Spleen (tissue), 11 donors: ENCODE data around the gene ZNF491. TPM values are rescaled to one million over a fixed set of nuclear protein-coding genes. Genes with fewer than 3 reads are reported as not detected.
A peak's percentile ranks its signal among the peaks of the same experiment; 100 is the strongest.
"Not testable (repeated sequence)": the region's sequence is repeated elsewhere in the genome, so short reads cannot be mapped to it uniquely, and the experiment has no call there.

Experiments used
- DNase-seq: peaks from one replicate; pipeline ENCODE4 v3.0.0-alpha.2; 2020
- H3K27ac ChIP-seq, 8 donors: fragments of 200-600 bp; sonication (generic) in 7 of 8; 1 replicate in 4 of 8; 2 replicates in 4 of 8; pipeline versions ENCODE4 v1.5.0 to v1.8.0; 2016 to 2021; ENCODE audit warnings: inconsistent platforms in 4 of 8, mild to moderate bottlenecking in 4 of 8, moderate library complexity in 1 of 8
- H3K27me3 ChIP-seq, 7 donors: fragments of 200-600 bp; sonication (generic) in 6 of 7; replicated peaks in 1 of 7; 1 replicate in 4 of 7; 2 replicates in 3 of 7; pipeline versions ENCODE4 v1.5.0 to v1.8.0; 2016 to 2021; ENCODE audit warnings: inconsistent platforms in 3 of 7, mild to moderate bottlenecking in 1 of 7
- H3K36me3 ChIP-seq, 6 donors: fragments of 200-600 bp; sonication (generic) in 5 of 6; 1 replicate in 4 of 6; 2 replicates in 2 of 6; pipeline versions ENCODE4 v1.5.0 to v1.8.0; 2016 to 2021; ENCODE audit warnings: inconsistent platforms in 2 of 6
- H3K4me1 ChIP-seq, 6 donors: fragments of 200-600 bp; sonication (generic) in 5 of 6; 1 replicate in 3 of 6; 2 replicates in 3 of 6; pipeline versions ENCODE4 v1.5.0 to v1.8.0; 2016 to 2021; ENCODE audit warnings: inconsistent platforms in 3 of 6
- H3K4me3 ChIP-seq, 8 donors: fragments of 200-600 bp; sonication (generic) in 7 of 8; 1 replicate in 4 of 8; 2 replicates in 4 of 8; pipeline versions ENCODE4 v1.5.0 to v1.8.0; 2016 to 2021; ENCODE audit warnings: inconsistent platforms in 4 of 8, mild to moderate bottlenecking in 4 of 8, moderate library complexity in 2 of 8
- H3K9me3 ChIP-seq, 8 donors: fragments of 200-600 bp; sonication (generic) in 7 of 8; 1 replicate in 4 of 8; 2 replicates in 4 of 8; pipeline versions ENCODE4 v1.5.0 to v1.8.0; 2016 to 2021; ENCODE audit warnings: inconsistent platforms in 4 of 8
- CTCF ChIP-seq, 11 experiments: fragments of 200-600 bp in 7 of 11; fragments of 450-650 bp in 4 of 11; sonication (generic) in 4 of 11; IDR thresholded peaks in 8 of 11; conservative IDR thresholded peaks in 3 of 11; 1 replicate in 7 of 11; 2 replicates in 4 of 11; pipeline versions ENCODE4 v1.4.0 to v1.8.0; 2016 to 2021; ENCODE audit warnings: antibody characterized with exemption in 11 of 11, inconsistent platforms in 4 of 11, mild to moderate bottlenecking in 1 of 11
- POLR2A ChIP-seq, 3 donors: fragments of 450-650 bp; IDR thresholded peaks; one replicate each; pipeline ENCODE4 v1.5.1; 2017; ENCODE audit warnings: antibody characterized with exemption in 3 of 3, mild to moderate bottlenecking in 1 of 3
- POLR2AphosphoS5 ChIP-seq, 3 donors: sonication (generic); formaldehyde crosslinking; IDR thresholded peaks; one replicate each; pipeline ENCODE4 v1.5.1; 2017; ENCODE audit warnings: antibody characterized with exemption in 3 of 3
- WGBS, 5 donors: extraction: QIAGEN DNeasy Blood & Tissue Kit in 3 of 5; methylation state at CpG; one replicate each; pipeline versions ENCODE4 v1.1.5 to v1.1.7; 2013 to 2018; 5-methylcytosine and 5-hydroxymethylcytosine counted together
- intact Hi-C: fragments of 100-400 bp; cut with DNase I; formaldehyde crosslinking; loops from one replicate; pipeline ENCODE4 v1.15.0; 2023; ENCODE audit warnings: low total_unique reads
- polyA plus RNA-seq, 3 donors: library from polyadenylated mRNA; stranded (reverse); fragments of 200-250 nt; gene quantifications; one replicate each; pipeline ENCODE4 v1.2.1, GENCODE V29; 2013
- total RNA-seq, 7 donors: library from RNA; depleted of rRNA in 3 of 7; stranded (reverse); fragments of >200 nt in 3 of 7; fragmentation: NEBNext Ultra II Directional in 4 of 7; extraction: Animal tissue kit (Norgen Biotek cat#: 25700) in 4 of 7; gene quantifications; one replicate each; pipeline versions ENCODE4 v1.1.0 to v1.2.1, GENCODE V29; 2016 to 2021
- donor health status: healthy with polysubstance abuse.
- donor health status: DM: no; HTN: no; CAD: no; lungs with moderate emphysema.
- donor health status: DM: no; HTN: no; CAD: no.
- donor health status: Bipolar disorder and iron deficiency.
- donor health status: healthy.
- donor health status: DM: no; HTN: no; CAD: no.
- donor health status: DM: yes; HTN: yes; CAD: no.

Gene ZNF491
- total and polyA plus RNA-seq, 10 donors, result 0.61 to 3.5 (median 2.3) TPM

DNA sequence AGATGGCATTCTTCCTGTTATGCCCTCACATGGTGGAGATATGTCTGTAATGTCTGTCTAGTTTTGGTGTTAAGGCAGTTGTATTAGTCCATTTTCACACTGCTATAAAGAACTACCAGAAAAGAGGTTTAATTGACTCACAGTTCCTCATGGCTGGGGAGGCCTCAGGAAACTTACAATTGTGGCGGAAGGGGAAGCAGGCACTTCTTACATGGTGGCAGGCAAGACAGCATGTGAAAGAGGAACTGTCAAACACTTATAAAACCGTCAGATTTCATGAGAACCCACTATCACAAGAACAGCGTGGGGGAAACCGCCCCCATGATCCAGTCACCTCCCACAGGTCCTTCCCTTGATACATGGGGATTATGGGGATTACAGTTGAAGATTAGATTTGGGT lies 28.3 kb upstream of the ZNF491 start:
- H3K27ac ChIP-seq, result no peak overlapping the region
- H3K36me3 ChIP-seq, result peaks cover 0 to 24% (median 0%) of the 10 kb centered on the region in 6 donors
- no peak overlapping the region for H3K4me3 ChIP-seq
- TF ChIP-seq POLR2AphosphoS5 (IDR thresholded peaks at IDR 0.05), result no peak
- no peak for TF ChIP-seq CTCF (IDR thresholded peaks at IDR 0.05 in 8 of 11, conservative IDR thresholded peaks at IDR 0.05 in 3 of 11)
- no peak for TF ChIP-seq POLR2A (IDR thresholded peaks at IDR 0.05)
- peaks cover 12 to 29% (median 22%) of the 10 kb centered on the region in 6 donors for H3K4me1 ChIP-seq
- DNase-seq, result no peak
- intact Hi-C loops, result no loop called here
- H3K27me3 ChIP-seq, result no peaks in the 10 kb centered on the region
- 82 to 93% (median 88%) methylated on average over 4 of the region's 4 CpGs for WGBS, 5 donors
- peaks cover 9 to 64% (median 61%) of the 10 kb centered on the region in 8 donors for H3K9me3 ChIP-seq

GRCh38 chr19:11771520-11771919 lies 26.8 kb upstream of the ZNF491 start:
- H3K27ac ChIP-seq, intact Hi-C loops, DNase-seq, H3K27me3 ChIP-seq, H3K4me3 ChIP-seq: not testable (repeated sequence)
- peaks cover 6 to 20% (median 16%) of the 10 kb centered on the region in 6 donors for H3K4me1 ChIP-seq
- peaks cover 0 to 37% (median under 1%) of the 10 kb centered on the region in 6 donors for H3K36me3 ChIP-seq
- WGBS, 5 donors, result 77 to 96% (median 80%) methylated on average over 10 to 11 of the region's 11 CpGs
- peaks cover 10 to 79% (median 76%) of the 10 kb centered on the region in 8 donors for H3K9me3 ChIP-seq

GRCh38 chr19:11776669-11777068 lies 21.7 kb upstream of the ZNF491 start:
- H3K9me3 ChIP-seq, result peaks cover 28 to 100% (median 100%) of the 10 kb centered on the region in 8 donors
- H3K27ac ChIP-seq, intact Hi-C loops, H3K4me1 ChIP-seq, H3K4me3 ChIP-seq, H3K27me3 ChIP-seq, DNase-seq: not testable (repeated sequence)
- peaks cover 32 to 76% (median 50%) of the 10 kb centered on the region in 6 donors for H3K36me3 ChIP-seq
- 97 to 98% (median 97%) methylated on average over 11 of the region's 11 CpGs for WGBS, 5 donors

DNA sequence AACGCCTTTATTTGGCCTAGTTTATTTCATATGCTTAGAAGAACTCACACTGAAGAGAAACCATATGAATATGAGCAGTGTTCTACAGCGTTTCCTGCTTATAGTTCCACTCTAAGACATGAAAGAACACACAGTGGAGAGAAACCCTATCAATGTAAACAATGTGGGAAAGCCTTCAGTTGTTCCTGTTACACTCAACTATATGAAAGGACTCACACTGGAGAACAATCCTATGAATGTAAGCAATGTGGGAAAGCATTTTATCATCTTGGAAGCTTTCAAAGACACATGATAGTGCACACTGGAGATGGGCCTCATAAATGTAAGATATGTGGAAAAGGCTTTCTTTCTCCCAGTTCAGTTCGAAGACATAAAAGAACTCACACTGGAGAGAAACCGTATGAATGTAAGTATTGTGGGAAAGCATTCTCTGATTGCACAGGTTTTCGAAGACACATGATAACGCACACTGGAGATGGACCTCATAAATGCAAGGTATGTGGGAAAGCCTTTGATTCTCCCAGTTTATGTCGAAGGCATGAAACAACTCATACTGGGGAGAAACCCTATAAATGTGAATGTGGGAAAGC lies 17.8 kb upstream of the ZNF491 start:
- Histone ChIP-seq H3K36me3 (peaks cover 32 to 89% (median 56%) of the 10 kb centered on the region in 6 donors), H3K4me3 (peak overlapping the region in 1 of 8 donors; percentile 16), H3K27ac (no peak overlapping the region), H3K9me3 (peaks cover 27 to 100% (median 100%) of the 10 kb centered on the region in 8 donors), H3K27me3 (no peaks in the 10 kb centered on the region), H3K4me1 (no peaks in the 10 kb centered on the region)
- DNase-seq, result no peak
- TF ChIP-seq POLR2AphosphoS5 (IDR thresholded peaks at IDR 0.05) (no peak), CTCF (IDR thresholded peaks at IDR 0.05 in 8 of 11, conservative IDR thresholded peaks at IDR 0.05 in 3 of 11) (no peak), POLR2A (IDR thresholded peaks at IDR 0.05) (no peak)
- WGBS, 5 donors, result 94 to 99% (median 96%) methylated on average over 7 of the region's 7 CpGs
- intact Hi-C loops, result no loop called here

- no peak for TF ChIP-seq POLR2A (IDR thresholded peaks at IDR 0.05)
- no peak for TF ChIP-seq POLR2AphosphoS5 (IDR thresholded peaks at IDR 0.05)
- TF ChIP-seq CTCF (IDR thresholded peaks at IDR 0.05 in 8 of 11, conservative IDR thresholded peaks at IDR 0.05 in 3 of 11), result no peak
- Histone ChIP-seq H3K4me1 (no peaks in the 10 kb centered on the region), H3K9me3 (peaks cover 27 to 100% (median 100%) of the 10 kb centered on the region in 8 donors), H3K36me3 (peaks cover 32 to 80% (median 56%) of the 10 kb centered on the region in 6 donors), H3K27me3 (no peaks in the 10 kb centered on the region), H3K27ac (no peak overlapping the region), H3K4me3 (peak overlapping the region in 1 of 8 donors; percentile 2)
- DNase-seq, result no peak
- intact Hi-C loops, result no loop called here
- WGBS, 5 donors, result 87 to 99% (median 99%) methylated on average over 5 of the region's 5 CpGs
Observed at GRCh38 chr19:11781295-11782057, 16.8 kb upstream of the ZNF491 start.
